Liver (tissue), 3 donors: ENCODE measurements around the gene XCR1.

Source experiments
- EGR1 ChIP-seq, 2 donors: IDR thresholded peaks; 2 replicates each; pipeline ENCODE4 v1.6.1; 2016 to 2018; ENCODE audit warnings: antibody characterized with exemption in 2 of 2, low read depth in 2 of 2
- JUND ChIP-seq, 2 donors: IDR thresholded peaks; 2 replicates each; pipeline ENCODE4 v1.6.1; 2016; ENCODE audit warnings: antibody characterized with exemption in 2 of 2
- TF ChIP-seq, protein P1 (sequence below): fragments of 150-350 bp; IDR thresholded peaks from 2 replicates; pipeline ENCODE4 v1.5.1; 2017; ENCODE audit warnings: improper control_type of control experiment, low read depth, low read length; ENCODE audit not compliant: missing input control
- TF ChIP-seq, protein P2 (sequence below): IDR thresholded peaks from 2 replicates; pipeline ENCODE4 v1.6.1; 2016; ENCODE audit warnings: antibody characterized with exemption
- donor health status: healthy.
- donor health status: healthy.

DNA sequence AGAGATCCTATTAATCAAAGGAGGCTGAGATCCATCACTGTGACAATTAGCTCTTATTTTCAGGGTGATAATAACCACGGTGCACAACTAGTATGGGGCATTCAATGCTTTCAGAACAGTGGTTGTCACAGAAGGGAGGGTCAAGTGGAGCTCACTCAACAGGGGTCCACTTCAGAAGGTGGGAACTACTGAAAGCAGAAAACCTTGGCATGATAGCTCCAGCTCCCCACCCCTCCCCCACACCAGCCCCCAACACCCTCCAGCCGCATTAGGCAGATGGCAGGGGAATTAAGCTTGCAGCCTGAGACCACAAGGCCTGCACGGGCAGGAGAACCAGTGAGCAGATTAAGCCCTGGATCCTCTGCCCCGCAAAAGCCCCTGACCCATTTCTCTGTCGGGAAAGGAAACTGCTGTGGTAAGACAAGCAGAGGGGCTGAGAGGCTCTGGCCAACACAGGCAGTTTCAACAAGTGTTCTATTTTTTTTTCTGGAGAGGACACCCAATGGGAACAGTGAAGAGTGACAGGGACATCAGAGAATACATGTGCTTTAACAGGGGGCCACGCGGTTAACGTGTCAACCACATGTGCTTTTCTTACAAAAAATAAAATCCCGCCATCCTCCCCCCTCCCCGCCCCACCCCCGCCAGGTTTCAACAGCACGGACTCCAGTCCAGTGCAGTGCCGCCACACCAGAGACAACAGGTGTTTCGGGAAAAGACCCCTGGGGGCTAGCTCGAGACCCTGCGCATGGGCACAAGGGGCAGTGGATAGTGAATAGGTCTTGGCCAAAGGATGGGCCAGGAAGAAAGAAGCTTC is 32.7 kb downstream of the XCR1 start:
- TF ChIP-seq, protein P1, sequence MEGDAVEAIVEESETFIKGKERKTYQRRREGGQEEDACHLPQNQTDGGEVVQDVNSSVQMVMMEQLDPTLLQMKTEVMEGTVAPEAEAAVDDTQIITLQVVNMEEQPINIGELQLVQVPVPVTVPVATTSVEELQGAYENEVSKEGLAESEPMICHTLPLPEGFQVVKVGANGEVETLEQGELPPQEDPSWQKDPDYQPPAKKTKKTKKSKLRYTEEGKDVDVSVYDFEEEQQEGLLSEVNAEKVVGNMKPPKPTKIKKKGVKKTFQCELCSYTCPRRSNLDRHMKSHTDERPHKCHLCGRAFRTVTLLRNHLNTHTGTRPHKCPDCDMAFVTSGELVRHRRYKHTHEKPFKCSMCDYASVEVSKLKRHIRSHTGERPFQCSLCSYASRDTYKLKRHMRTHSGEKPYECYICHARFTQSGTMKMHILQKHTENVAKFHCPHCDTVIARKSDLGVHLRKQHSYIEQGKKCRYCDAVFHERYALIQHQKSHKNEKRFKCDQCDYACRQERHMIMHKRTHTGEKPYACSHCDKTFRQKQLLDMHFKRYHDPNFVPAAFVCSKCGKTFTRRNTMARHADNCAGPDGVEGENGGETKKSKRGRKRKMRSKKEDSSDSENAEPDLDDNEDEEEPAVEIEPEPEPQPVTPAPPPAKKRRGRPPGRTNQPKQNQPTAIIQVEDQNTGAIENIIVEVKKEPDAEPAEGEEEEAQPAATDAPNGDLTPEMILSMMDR: no peak
- TF ChIP-seq EGR1 (IDR thresholded peaks at IDR 0.05; ENCODE audit: low read depth in 2 of 2): no peak
- no peak for TF ChIP-seq JUND (IDR thresholded peaks at IDR 0.05)
- TF ChIP-seq, protein P2, sequence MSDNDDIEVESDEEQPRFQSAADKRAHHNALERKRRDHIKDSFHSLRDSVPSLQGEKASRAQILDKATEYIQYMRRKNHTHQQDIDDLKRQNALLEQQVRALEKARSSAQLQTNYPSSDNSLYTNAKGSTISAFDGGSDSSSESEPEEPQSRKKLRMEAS: no peak
